OCI-LY1 (cell line): ENCODE results near the gene HACD2.

Experiments used
- H2AFZ ChIP-seq: fragments of 200-600 bp; sonication (generic), shearing (Covaris generic); 2 replicates; pipeline ENCODE4 v1.6.0; 2014; ENCODE audit warnings: antibody characterized with exemption, mild to moderate bottlenecking, low read length
- H3F3A ChIP-seq: fragments of 200-600 bp; sonication (generic), shearing (Covaris generic); 2 replicates; pipeline ENCODE4 v1.6.0; 2014; ENCODE audit warnings: mild to moderate bottlenecking, antibody characterized with exemption, low read length, moderate library complexity; ENCODE audit not compliant: insufficient read depth
- H3K27ac ChIP-seq: fragments of 200-600 bp; sonication (generic); 2 replicates; pipeline ENCODE4 v1.5.1; 2014; ENCODE audit warnings: low read length, mixed run types, mild to moderate bottlenecking, low read depth; ENCODE audit not compliant: poor library complexity, severe bottlenecking
- H3K27me3 ChIP-seq: fragments of 200-600 bp; sonication (generic); 2 replicates; pipeline ENCODE4 v1.6.0; 2014; ENCODE audit warnings: antibody characterized with exemption, mild to moderate bottlenecking, low read length, moderate library complexity; ENCODE audit not compliant: insufficient read depth
- H3K36me3 ChIP-seq: fragments of 200-600 bp; sonication (generic); 2 replicates; pipeline ENCODE4 v1.6.1; 2014; ENCODE audit warnings: mild to moderate bottlenecking, antibody characterized with exemption, low read length, moderate library complexity, mixed read lengths; ENCODE audit not compliant: insufficient read depth
- H3K4me1 ChIP-seq: fragments of 200-600 bp; sonication (generic); 2 replicates; pipeline ENCODE4 v1.5.1; 2014; ENCODE audit warnings: mild to moderate bottlenecking, low read length, moderate library complexity; ENCODE audit not compliant: insufficient read depth, severe bottlenecking
- H3K4me2 ChIP-seq: fragments of 200-600 bp; sonication (generic), shearing (Covaris generic); 2 replicates; pipeline ENCODE4 v1.6.1; 2014; ENCODE audit warnings: low read length
- H3K4me3 ChIP-seq: fragments of 200-600 bp; sonication (generic); 2 replicates; pipeline ENCODE4 v1.5.1; 2014; ENCODE audit warnings: low read length, low read depth, mild to moderate bottlenecking, mixed read lengths; ENCODE audit not compliant: poor library complexity, severe bottlenecking
- H3K79me2 ChIP-seq: fragments of 200-600 bp; shearing (Covaris generic); 2 replicates; pipeline ENCODE4 v1.6.1; 2016; ENCODE audit warnings: mixed run types, low read length, mixed read lengths; ENCODE audit not compliant: insufficient read depth
- H3K9ac ChIP-seq: fragments of 200-600 bp; sonication (generic), shearing (Covaris generic); 2 replicates; pipeline ENCODE4 v1.6.1; 2014; ENCODE audit warnings: mild to moderate bottlenecking, low read length, mixed read lengths
- H3K9me2 ChIP-seq: fragments of 200-600 bp; sonication (generic), shearing (Covaris generic); 2 replicates; pipeline ENCODE4 v1.6.1; 2014; ENCODE audit warnings: low read depth, mild to moderate bottlenecking, low read length, mixed read lengths
- H3K9me3 ChIP-seq: fragments of 200-600 bp; shearing (Covaris generic); 2 replicates; pipeline ENCODE4 v1.6.1; 2014; ENCODE audit warnings: low read length, mixed read lengths
- H4K20me1 ChIP-seq: fragments of 200-600 bp; sonication (generic), shearing (Covaris generic); 2 replicates; pipeline ENCODE4 v1.6.0; 2016; ENCODE audit warnings: mild to moderate bottlenecking, low read length; ENCODE audit not compliant: insufficient read depth
- EZH2 ChIP-seq: fragments of 200-600 bp; sonication (generic), shearing (Covaris generic); IDR thresholded peaks from 2 replicates; pipeline ENCODE4 v1.8.0; 2017; ENCODE audit warnings: borderline replicate concordance, mixed run types, mild to moderate bottlenecking, antibody characterized with exemption, low read length, moderate library complexity, mixed read lengths
- TF ChIP-seq, protein P1 (sequence below): fragments of 200-600 bp; sonication (generic), shearing (Covaris generic); IDR thresholded peaks from 2 replicates; pipeline ENCODE4 v1.5.1; 2017; ENCODE audit warnings: mild to moderate bottlenecking, antibody characterized with exemption, low read length, moderate library complexity, mixed read lengths

HACD2 gene

DNA sequence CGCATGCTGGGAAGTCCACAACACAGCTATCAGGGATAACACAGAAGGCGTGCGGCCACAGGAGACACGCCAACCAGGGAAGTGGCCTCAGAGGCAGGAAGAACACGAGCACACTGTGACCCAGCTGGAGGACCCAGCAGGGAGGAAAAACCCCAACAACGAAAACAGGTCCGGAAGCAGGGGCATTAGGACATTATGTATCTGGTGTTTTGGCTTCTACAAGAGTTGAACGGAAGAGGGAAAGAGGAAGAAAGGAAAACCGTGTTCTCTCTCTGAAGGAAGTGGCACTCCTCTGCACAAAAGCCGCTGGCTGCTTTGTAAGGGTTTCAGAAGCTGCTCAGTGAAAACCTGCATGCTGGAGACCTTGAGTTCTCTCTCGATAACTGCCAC, 61.8 kb downstream of the HACD2 start:
- no peak overlapping the region for H3K4me3 ChIP-seq
- no peak overlapping the region for H3K4me2 ChIP-seq
- no peaks in the 10 kb centered on the region for H3K27me3 ChIP-seq
- no peak overlapping the region for H3K9ac ChIP-seq
- no peak overlapping the region for H2AFZ ChIP-seq
- no peaks in the 10 kb centered on the region for H3K79me2 ChIP-seq
- H3K9me3 ChIP-seq: no peaks in the 10 kb centered on the region
- no peaks in the 10 kb centered on the region for H3K9me2 ChIP-seq
- peaks cover 11% of the 10 kb centered on the region; the same call in 1 of the 2 replicates for H3K36me3 ChIP-seq
- peaks cover 10% of the 10 kb centered on the region for H3K4me1 ChIP-seq
- no peaks in the 10 kb centered on the region for H3F3A ChIP-seq
- H3K27ac ChIP-seq: no peak overlapping the region
- TF ChIP-seq EZH2: no peak
- TF ChIP-seq, protein P1, sequence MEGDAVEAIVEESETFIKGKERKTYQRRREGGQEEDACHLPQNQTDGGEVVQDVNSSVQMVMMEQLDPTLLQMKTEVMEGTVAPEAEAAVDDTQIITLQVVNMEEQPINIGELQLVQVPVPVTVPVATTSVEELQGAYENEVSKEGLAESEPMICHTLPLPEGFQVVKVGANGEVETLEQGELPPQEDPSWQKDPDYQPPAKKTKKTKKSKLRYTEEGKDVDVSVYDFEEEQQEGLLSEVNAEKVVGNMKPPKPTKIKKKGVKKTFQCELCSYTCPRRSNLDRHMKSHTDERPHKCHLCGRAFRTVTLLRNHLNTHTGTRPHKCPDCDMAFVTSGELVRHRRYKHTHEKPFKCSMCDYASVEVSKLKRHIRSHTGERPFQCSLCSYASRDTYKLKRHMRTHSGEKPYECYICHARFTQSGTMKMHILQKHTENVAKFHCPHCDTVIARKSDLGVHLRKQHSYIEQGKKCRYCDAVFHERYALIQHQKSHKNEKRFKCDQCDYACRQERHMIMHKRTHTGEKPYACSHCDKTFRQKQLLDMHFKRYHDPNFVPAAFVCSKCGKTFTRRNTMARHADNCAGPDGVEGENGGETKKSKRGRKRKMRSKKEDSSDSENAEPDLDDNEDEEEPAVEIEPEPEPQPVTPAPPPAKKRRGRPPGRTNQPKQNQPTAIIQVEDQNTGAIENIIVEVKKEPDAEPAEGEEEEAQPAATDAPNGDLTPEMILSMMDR: no peak
- H4K20me1 ChIP-seq: no peaks in the 10 kb centered on the region

DNA sequence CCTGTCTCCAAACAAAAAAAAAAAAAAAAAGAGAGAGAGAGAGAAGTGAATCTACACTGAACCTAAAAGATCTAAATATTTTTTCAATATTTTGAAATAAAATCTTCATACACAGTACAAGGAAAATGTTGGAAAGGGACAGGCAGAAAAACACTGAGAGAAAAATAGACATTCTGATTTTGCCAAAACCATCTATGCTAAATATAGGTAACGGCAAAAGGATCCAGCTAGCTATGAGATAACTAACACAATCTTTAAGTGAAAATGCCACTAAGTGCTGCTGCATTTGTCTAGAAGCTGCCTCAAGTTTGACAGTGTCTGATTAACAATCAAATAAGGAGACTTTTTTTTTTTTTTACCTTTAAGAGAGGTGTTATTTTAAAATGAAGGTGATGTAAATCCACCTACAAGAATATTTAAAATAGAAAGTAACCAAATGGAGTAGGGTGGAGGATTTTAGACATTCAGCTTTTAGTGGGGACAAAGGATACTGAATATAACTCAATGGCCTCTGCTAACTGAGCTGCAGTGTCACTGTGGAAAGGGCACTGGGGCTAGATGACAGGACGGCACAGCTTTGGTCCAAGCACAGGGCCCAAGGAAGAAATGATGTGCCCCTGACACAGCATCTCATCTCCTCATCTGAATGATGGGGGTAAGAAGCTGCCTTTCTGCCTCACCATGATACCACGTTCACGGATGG, 62.4 kb downstream of the HACD2 start:
- Histone ChIP-seq H3K9me2 (no peaks in the 10 kb centered on the region), H3K27ac (no peak overlapping the region), H3K4me3 (no peak overlapping the region), H3F3A (no peaks in the 10 kb centered on the region), H3K4me1 (peaks cover 10% of the 10 kb centered on the region), H3K9me3 (no peaks in the 10 kb centered on the region), H3K27me3 (no peaks in the 10 kb centered on the region), H3K79me2 (no peaks in the 10 kb centered on the region), H4K20me1 (no peaks in the 10 kb centered on the region), H2AFZ (no peak overlapping the region), H3K36me3 (peaks cover 6% of the 10 kb centered on the region; the same call in 1 of the 2 replicates), H3K4me2 (no peak overlapping the region), H3K9ac (no peak overlapping the region)
- TF ChIP-seq, protein P1: no peak

DNA sequence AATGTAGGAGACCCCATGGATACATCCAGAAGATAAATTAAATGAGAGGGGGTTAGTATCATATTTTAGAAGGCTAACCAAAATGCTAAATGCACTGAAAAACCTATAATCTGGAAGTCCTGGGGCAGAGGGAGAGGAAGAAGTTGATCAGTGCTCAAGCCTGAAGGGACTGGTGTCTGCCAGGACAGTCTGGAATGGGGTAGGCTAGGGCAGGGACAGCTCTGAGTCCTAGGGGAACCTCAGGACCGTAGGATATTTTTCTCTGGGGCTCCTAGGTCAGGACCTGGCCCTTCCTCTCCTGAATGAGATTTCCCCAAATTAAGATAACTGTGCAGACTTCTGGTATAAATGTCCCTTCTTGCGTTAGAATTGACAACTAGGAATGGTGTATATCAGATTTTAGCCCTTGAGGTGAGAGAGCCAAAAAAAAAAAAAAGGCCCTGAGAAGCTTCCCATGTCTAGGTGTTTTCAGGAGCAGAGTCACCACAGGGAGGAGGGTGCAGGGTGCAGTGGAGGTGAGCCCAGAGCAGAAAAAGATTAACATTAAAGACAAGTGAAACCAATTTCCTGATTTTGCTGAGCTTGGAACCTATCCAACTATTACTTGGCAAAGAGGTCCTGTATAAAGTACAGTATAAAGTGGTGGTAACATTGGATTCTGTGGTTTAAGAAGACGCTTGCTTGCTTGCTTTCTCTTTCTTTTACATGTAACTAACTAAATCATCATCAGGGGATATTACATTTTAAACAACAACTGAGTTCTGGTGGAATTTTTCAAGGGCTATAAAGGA, 63.5 kb downstream of the HACD2 start:
- H3K36me3 ChIP-seq: no peaks in the 10 kb centered on the region; the same call in 1 of the 2 replicates
- no peaks in the 10 kb centered on the region for H3K79me2 ChIP-seq
- H3K4me1 ChIP-seq: peaks cover 10% of the 10 kb centered on the region
- no peaks in the 10 kb centered on the region for H4K20me1 ChIP-seq
- no peak overlapping the region for H2AFZ ChIP-seq
- TF ChIP-seq EZH2: no peak
- TF ChIP-seq, protein P1: no peak
- H3K4me2 ChIP-seq: no peak overlapping the region
- no peaks in the 10 kb centered on the region for H3F3A ChIP-seq
- H3K9ac ChIP-seq: no peak overlapping the region
- no peaks in the 10 kb centered on the region for H3K9me2 ChIP-seq
- no peaks in the 10 kb centered on the region for H3K9me3 ChIP-seq
- no peak overlapping the region for H3K4me3 ChIP-seq
- H3K27me3 ChIP-seq: no peaks in the 10 kb centered on the region
- H3K27ac ChIP-seq: no peak overlapping the region
